Upper lobe of left lung (tissue), 6 donors: ENCODE measurements around the gene MOB3B. TPM values are rescaled to one million over a fixed set of nuclear protein-coding genes. Genes with fewer than 3 reads are reported as not detected.

Experiments used
- ATAC-seq, 2 donors: fragments of 200-7000 bp; cut with Tn5 transposase; one replicate each; pipeline ENCODE4 v1.9.1; 2022; ENCODE audit warnings: mild to moderate bottlenecking in 2 of 2, moderate library complexity in 2 of 2; ENCODE audit not compliant: low FRiP score in 2 of 2
- DNase-seq, 2 donors: peaks; one replicate each; pipeline ENCODE4 v3.0.0-alpha.2; 2019 to 2020
- H3K27ac ChIP-seq, 4 donors: fragments of 200-600 bp; sonication (generic); one replicate each; pipeline ENCODE4 v1.5.1; 2016 to 2019
- H3K27me3 ChIP-seq, 4 donors: fragments of 200-600 bp; sonication (generic); one replicate each; pipeline ENCODE4 v1.5.1; 2017 to 2019
- H3K36me3 ChIP-seq, 4 donors: fragments of 200-600 bp; sonication (generic); one replicate each; pipeline ENCODE4 v1.5.1; 2016 to 2019
- H3K4me1 ChIP-seq, 4 donors: fragments of 200-600 bp; sonication (generic); one replicate each; pipeline ENCODE4 v1.5.1; 2018 to 2019
- H3K4me3 ChIP-seq, 4 donors: fragments of 200-600 bp; sonication (generic); one replicate each; pipeline ENCODE4 v1.5.1; 2017 to 2019; ENCODE audit warnings: mild to moderate bottlenecking in 2 of 4, moderate library complexity in 1 of 4
- H3K9me3 ChIP-seq, 4 donors: fragments of 200-600 bp; sonication (generic); one replicate each; pipeline ENCODE4 v1.5.1; 2018 to 2019
- CTCF ChIP-seq, 6 experiments: fragments of 450-650 bp in 4 of 6; fragments of 200-600 bp in 2 of 6; sonication (generic) in 2 of 6; IDR thresholded peaks; one replicate each; pipeline ENCODE4 v1.5.1; 2016 to 2019; ENCODE audit warnings: antibody characterized with exemption in 6 of 6
- EP300 ChIP-seq, 4 donors: sonication (generic); formaldehyde crosslinking; IDR thresholded peaks; one replicate each; pipeline ENCODE4 v1.5.1; 2017; ENCODE audit warnings: antibody characterized with exemption in 4 of 4, control low read depth in 2 of 4
- POLR2A ChIP-seq, 4 donors: fragments of 450-650 bp; IDR thresholded peaks; one replicate each; pipeline ENCODE4 v1.5.1; 2016 to 2017; ENCODE audit warnings: antibody characterized with exemption in 4 of 4, mild to moderate bottlenecking in 2 of 4
- POLR2AphosphoS5 ChIP-seq, 2 donors: sonication (generic); formaldehyde crosslinking; IDR thresholded peaks; one replicate each; pipeline ENCODE4 v1.5.1; 2017; ENCODE audit warnings: antibody characterized with exemption in 2 of 2
- WGBS, 2 donors: methylation state at CpG; one replicate each; pipeline ENCODE4 v1.1.5; 2017 to 2018; 5-methylcytosine and 5-hydroxymethylcytosine counted together
- total RNA-seq, 6 donors: library from RNA; depleted of rRNA in 4 of 6; stranded (reverse); fragments of >200 nt in 4 of 6; gene quantifications; one replicate each; pipeline versions ENCODE4 v1.1.0 to v1.2.1, GENCODE V29; 2016 to 2021
- donor health status: DM: no; HTN: no; CAD: no; lungs with moderate emphysema.
- donor health status: DM: no; HTN: yes; CAD: no; lungs with severe emphysema.

The MOB3B gene
- total RNA-seq, 6 donors from 2014 or later, result 4.2 to 20.7 (median 8.3) TPM

- Histone ChIP-seq H3K27ac (peak overlapping the region; percentile 96 to 99 (median 98)), H3K4me1 (peaks cover 0 to 32% (median 14%) of the 10 kb centered on the region in 4 donors), H3K9me3 (no peaks in the 10 kb centered on the region), H3K27me3 (no peaks in the 10 kb centered on the region), H3K36me3 (no peaks in the 10 kb centered on the region), H3K4me3 (peak overlapping the region in 3 of 4 donors; percentile 60 to 81 (median 77))
- no peak for TF ChIP-seq POLR2A (IDR thresholded peaks at IDR 0.05)
- no peak for TF ChIP-seq CTCF (IDR thresholded peaks at IDR 0.05)
- TF ChIP-seq POLR2AphosphoS5 (IDR thresholded peaks at IDR 0.05), result no peak
- DNase-seq (no peak), ATAC-seq (no peak)
- 39 to 47% methylated on average over 3 of the region's 3 CpGs for WGBS, 2 donors
Observed at GRCh38 chr9:27572061-27572460, 42.4 kb upstream of the MOB3B start.

- ATAC-seq (no peak), DNase-seq (no peak)
- WGBS, 2 donors, result 76 to 85% methylated on average over 4 of the region's 4 CpGs
- no peaks in the 10 kb centered on the region for H3K27me3 ChIP-seq
- H3K27ac ChIP-seq, result peak overlapping the region in 2 of 4 donors; percentile 96 to 99
- no peaks in the 10 kb centered on the region for H3K9me3 ChIP-seq
- TF ChIP-seq EP300 (IDR thresholded peaks at IDR 0.05), result no peak
- no peak for TF ChIP-seq POLR2AphosphoS5 (IDR thresholded peaks at IDR 0.05)
- peak in 1 of 4 donors; percentile 40 for TF ChIP-seq POLR2A (IDR thresholded peaks at IDR 0.05)
- TF ChIP-seq CTCF (IDR thresholded peaks at IDR 0.05), result no peak
- peaks cover 0 to 7% (median 2%) of the 10 kb centered on the region in 4 donors for H3K36me3 ChIP-seq
- H3K4me1 ChIP-seq, result peaks cover 0 to 32% (median 14%) of the 10 kb centered on the region in 4 donors
- no peak overlapping the region for H3K4me3 ChIP-seq
Observed at GRCh38 chr9:27571011-27571410, 41.4 kb upstream of the MOB3B start.

GRCh38 chr9:27569406-27569805, 39.8 kb upstream of the MOB3B start:
- Histone ChIP-seq H3K36me3 (peaks cover 0 to 15% (median 4%) of the 10 kb centered on the region in 4 donors), H3K27me3 (no peaks in the 10 kb centered on the region), H3K9me3 (no peaks in the 10 kb centered on the region), H3K4me1 (peaks cover 0 to 29% (median 14%) of the 10 kb centered on the region in 4 donors), H3K27ac (no peak overlapping the region), H3K4me3 (no peak overlapping the region)
- ATAC-seq (no peak), DNase-seq (no peak)
- TF ChIP-seq EP300 (IDR thresholded peaks at IDR 0.05) (no peak), POLR2AphosphoS5 (IDR thresholded peaks at IDR 0.05) (no peak), POLR2A (IDR thresholded peaks at IDR 0.05) (no peak), CTCF (IDR thresholded peaks at IDR 0.05) (no peak)
- WGBS, 2 donors, result 54 to 67% methylated on average over 2 of the region's 2 CpGs

GRCh38 chr9:27566118-27566517, 36.5 kb upstream of the MOB3B start:
- H3K27ac ChIP-seq, result no peak overlapping the region
- TF ChIP-seq POLR2AphosphoS5 (IDR thresholded peaks at IDR 0.05) (no peak), POLR2A (IDR thresholded peaks at IDR 0.05) (no peak), EP300 (IDR thresholded peaks at IDR 0.05) (no peak), CTCF (IDR thresholded peaks at IDR 0.05) (no peak)
- peaks cover 0 to 18% (median 4%) of the 10 kb centered on the region in 4 donors for H3K36me3 ChIP-seq
- DNase-seq (no peak), ATAC-seq (no peak)
- H3K9me3 ChIP-seq, result no peaks in the 10 kb centered on the region
- H3K27me3 ChIP-seq, result no peaks in the 10 kb centered on the region
- peaks cover 0 to 16% (median under 1%) of the 10 kb centered on the region in 4 donors for H3K4me1 ChIP-seq
- WGBS, 2 donors, result 98 to 100% methylated on average over 1 of the region's 1 CpG
- no peak overlapping the region for H3K4me3 ChIP-seq

GRCh38 chr9:27565696-27566095, 36.1 kb upstream of the MOB3B start:
- no peak for TF ChIP-seq EP300 (IDR thresholded peaks at IDR 0.05)
- no peak for TF ChIP-seq CTCF (IDR thresholded peaks at IDR 0.05)
- TF ChIP-seq POLR2AphosphoS5 (IDR thresholded peaks at IDR 0.05), result no peak
- TF ChIP-seq POLR2A (IDR thresholded peaks at IDR 0.05), result no peak
- Histone ChIP-seq H3K4me1 (peaks cover 0 to 14% (median 0%) of the 10 kb centered on the region in 4 donors), H3K9me3 (no peaks in the 10 kb centered on the region), H3K27me3 (no peaks in the 10 kb centered on the region), H3K27ac (no peak overlapping the region), H3K36me3 (peaks cover 0 to 22% (median 5%) of the 10 kb centered on the region in 4 donors), H3K4me3 (no peak overlapping the region)
- no peak for ATAC-seq
- DNase-seq, result no peak
